ENCODE measurements around the gene SPDEF.

- TF ChIP-seq EP300 (IDR thresholded peaks at IDR 0.05) (no peak), CTCF (IDR thresholded peaks at IDR 0.05) (no peak), POLR2A (IDR thresholded peaks at IDR 0.05) (no peak)
These were observed 36.0 kb downstream of the SPDEF start for GRCh38 chr6:34519971-34520644.
